NOMO-1 (cell line): ENCODE measurements around the gene CCDC85C.

Experiments used
- DNase-seq, 2 experiments: peaks; one replicate each; lab custom pipeline; 2025; ENCODE audit not compliant: unreplicated experiment in 2 of 2; lab: John Stamatoyannopoulos, UW

CCDC85C gene

DNA sequence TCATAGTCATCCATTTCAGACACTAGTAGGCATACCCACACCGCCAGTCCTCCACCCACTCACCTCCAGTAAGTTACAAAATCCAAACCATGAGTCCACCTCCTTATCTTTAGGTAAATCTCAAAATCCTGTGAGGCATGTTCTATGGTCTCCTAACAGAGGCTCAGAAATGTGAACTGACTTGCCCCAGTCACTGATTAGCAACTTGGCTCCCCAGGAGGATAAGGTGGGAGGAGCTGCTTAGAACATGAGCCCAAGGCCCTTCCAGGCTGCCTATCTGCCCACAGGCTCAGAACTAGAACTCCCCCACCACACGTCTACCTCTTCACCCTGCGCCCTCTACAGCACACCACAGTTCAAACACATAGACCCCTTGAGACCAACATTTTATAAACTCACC is 143.2 kb downstream of the CCDC85C start:
- no peak for DNase-seq

DNA sequence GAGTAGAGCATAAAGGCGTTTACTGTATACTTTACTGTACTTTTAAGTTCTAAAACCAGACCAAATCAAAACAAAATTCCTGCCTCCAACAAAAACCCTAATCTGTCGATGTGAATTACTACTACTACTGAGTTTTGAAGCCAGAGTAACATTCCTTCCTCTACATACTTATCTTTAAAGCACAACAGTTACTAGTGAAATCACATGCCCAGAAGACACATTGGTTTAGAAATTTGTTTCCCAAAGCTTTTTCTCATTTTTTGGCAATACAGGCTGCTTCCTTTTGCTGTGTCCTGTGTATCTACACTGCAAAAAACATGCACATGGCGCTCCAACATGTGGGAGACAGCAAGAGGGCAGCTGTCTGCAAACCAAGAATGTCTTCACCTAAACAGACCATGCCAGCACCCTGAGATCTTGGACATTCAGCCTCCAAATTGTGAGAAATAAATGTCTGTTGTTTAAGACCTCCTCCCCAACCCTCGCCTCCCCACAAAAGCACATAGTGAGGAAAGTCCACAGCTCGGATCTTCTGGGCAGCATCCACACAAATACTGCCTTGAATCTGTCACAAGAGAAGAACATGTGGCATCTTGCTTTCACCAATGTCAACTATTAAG is 144.4 kb downstream of the CCDC85C start:
- no peak for DNase-seq

DNA sequence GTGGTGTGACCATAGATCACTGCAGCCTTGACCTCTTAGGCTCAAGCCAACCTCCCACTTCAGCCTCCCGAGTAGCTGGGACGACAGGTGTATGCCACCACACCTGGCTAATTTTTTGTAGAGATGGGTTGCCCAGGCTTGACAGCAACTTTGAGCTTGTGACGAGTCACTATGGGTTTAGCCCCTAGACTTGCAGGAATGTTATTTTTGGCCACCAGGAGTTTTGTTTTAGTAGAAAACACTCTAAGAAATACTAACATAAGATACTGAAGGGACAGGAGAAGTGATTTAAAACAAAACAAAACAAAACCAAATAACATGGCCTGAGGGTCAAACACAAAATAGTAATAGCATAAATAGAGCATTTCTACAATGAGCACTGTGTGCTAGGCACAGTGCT is 149.8 kb downstream of the CCDC85C start:
- DNase-seq, result no peak

DNA sequence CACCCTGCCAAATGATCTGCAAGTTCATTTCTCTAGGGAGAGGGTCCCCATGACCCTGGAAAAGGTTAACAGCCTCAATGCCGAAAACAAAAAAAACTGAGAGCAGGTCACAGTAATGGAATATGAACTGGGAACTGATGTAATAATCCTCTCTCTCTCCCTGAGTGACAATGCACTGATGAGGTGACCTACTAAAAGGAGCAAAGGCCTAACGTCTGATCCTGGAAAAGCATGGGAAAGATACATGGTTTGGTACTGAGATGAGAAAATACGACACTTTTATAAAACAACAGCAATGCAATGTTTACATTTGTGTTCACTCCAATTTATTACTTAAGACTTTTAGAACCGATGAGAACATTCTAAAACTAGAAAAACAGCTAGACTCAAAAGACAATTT is 151.0 kb downstream of the CCDC85C start:
- DNase-seq, result no peak

DNA sequence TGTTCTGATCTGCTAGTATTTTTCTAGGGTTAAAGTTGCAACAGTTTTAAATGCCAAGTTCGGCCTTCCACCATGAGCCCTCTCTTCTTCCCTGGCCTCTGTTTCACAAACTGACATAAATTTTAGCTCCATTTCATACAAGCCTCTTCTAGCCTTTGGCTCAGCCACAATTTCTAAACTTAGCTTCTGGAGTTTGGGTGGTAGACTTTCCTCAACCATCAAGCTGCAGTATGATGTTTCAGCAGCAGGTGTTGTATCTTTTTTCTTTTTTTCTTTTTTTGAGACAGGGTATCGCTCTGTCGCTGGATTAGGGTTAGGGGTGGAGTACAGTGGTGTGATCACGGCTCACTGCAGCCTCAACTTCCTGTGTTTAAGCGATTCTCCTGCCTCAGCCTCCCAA is 152.8 kb downstream of the CCDC85C start:
- DNase-seq, result no peak

DNA sequence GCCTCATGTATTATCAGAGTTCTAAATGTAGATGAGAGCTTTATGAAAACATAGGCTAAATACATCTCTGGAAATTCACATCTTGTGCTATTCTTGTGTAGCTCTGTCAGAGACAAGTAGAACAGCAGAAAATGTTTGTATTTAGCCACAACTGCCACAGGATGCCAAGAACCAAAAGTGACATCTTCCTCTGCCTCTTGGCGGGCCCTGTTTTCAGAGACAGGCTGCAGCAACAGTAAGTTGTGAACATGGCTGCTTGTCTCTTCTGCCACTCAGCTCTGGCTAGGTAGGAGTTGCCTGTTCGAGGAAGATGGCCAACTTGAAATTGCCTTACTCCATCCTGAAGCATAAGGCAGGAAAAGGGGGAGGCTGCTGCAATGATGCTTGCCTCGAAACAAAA is 153.7 kb downstream of the CCDC85C start:
- DNase-seq, result no peak
